GM12878 (cell line): ENCODE measurements around the gene ADAMTS16. TPM values are rescaled to one million over a fixed set of nuclear protein-coding genes. Genes with fewer than 3 reads are reported as not detected.

Source experiments
- KLF5 ChIP-seq: fragments of 450-650 bp; IDR thresholded peaks from 2 replicates; pipeline ENCODE4 v1.6.1; 2014; ENCODE audit warnings: mild to moderate bottlenecking; ENCODE audit not compliant: partially characterized antibody
- MLLT1 ChIP-seq: fragments of 450-650 bp; IDR thresholded peaks from 2 replicates; pipeline ENCODE4 v1.6.1; 2016; ENCODE audit warnings: mild to moderate bottlenecking
- MTA2 ChIP-seq: fragments of 450-650 bp; IDR thresholded peaks from 2 replicates; pipeline ENCODE4 v1.6.1; 2016; ENCODE audit warnings: low read depth, mild to moderate bottlenecking, moderate library complexity
- MYB ChIP-seq: fragments of 150-350 bp; IDR thresholded peaks from 2 replicates; pipeline ENCODE4 v1.6.1; 2014; ENCODE audit warnings: mild to moderate bottlenecking, low read depth, low read length, borderline replicate concordance
- NBN ChIP-seq: fragments of 450-650 bp; IDR thresholded peaks from 2 replicates; pipeline ENCODE4 v1.6.1; 2016
- NR2F1 ChIP-seq: fragments of 450-650 bp; conservative IDR thresholded peaks from 2 replicates; pipeline ENCODE4 v1.6.1; 2017; ENCODE audit warnings: mild to moderate bottlenecking
- STAT3 ChIP-seq: IDR thresholded peaks from 2 replicates; pipeline ENCODE4 v1.6.1; 2011; ENCODE audit warnings: low read depth, low read length, improper control_type of control experiment
- polyA plus RNA-seq, 11 experiments: library from polyadenylated mRNA; depleted of rRNA in 4 of 11; unstranded in 6 of 11; stranded (reverse) in 5 of 11; fragments of >200 nt; fragmentation: Nextera tagmentation in 4 of 11; fragmentation: Illumina TruSeq in 1 of 11; extraction: Ambion mirVana in 4 of 11; extraction: Trizol in 1 of 11; gene quantifications; 1 replicate in 1 of 11; 2 replicates in 10 of 11; pipeline versions ENCODE4 v1.2.1 to v1.2.3, GENCODE V29; 2011 to 2016; ENCODE audit warnings: inconsistent platforms in 2 of 11, missing spikeins in 2 of 11, low read depth in 1 of 11
- total RNA-seq, 4 experiments: library from RNA; depleted of rRNA in 3 of 4; stranded (reverse); fragments of >200 nt in 3 of 4; fragmentation: Illumina TruSeq in 1 of 4; extraction: Trizol in 1 of 4; gene quantifications; 2 replicates each; pipeline versions ENCODE4 v1.2.1 to v1.2.3, GENCODE V29; 2013 to 2021
- TF ChIP-seq, protein P1 (sequence below): fragments of 450-650 bp; IDR thresholded peaks from 2 replicates; pipeline ENCODE4 v1.6.1; 2016; ENCODE audit warnings: mild to moderate bottlenecking, moderate library complexity, borderline replicate concordance
- TF ChIP-seq, protein P2 (sequence below): fragments of 450-650 bp; formaldehyde crosslinking; IDR thresholded peaks from 2 replicates; pipeline ENCODE4 v1.4.0; 2022; ENCODE audit warnings: mild to moderate bottlenecking, moderate library complexity

Gene ADAMTS16
- total and polyA plus RNA-seq, 10 of the 15 experiments (the other 5 are each of a cell fraction or from before 2014, with no cell fraction given) = 0.04 TPM; not detected in 9

DNA sequence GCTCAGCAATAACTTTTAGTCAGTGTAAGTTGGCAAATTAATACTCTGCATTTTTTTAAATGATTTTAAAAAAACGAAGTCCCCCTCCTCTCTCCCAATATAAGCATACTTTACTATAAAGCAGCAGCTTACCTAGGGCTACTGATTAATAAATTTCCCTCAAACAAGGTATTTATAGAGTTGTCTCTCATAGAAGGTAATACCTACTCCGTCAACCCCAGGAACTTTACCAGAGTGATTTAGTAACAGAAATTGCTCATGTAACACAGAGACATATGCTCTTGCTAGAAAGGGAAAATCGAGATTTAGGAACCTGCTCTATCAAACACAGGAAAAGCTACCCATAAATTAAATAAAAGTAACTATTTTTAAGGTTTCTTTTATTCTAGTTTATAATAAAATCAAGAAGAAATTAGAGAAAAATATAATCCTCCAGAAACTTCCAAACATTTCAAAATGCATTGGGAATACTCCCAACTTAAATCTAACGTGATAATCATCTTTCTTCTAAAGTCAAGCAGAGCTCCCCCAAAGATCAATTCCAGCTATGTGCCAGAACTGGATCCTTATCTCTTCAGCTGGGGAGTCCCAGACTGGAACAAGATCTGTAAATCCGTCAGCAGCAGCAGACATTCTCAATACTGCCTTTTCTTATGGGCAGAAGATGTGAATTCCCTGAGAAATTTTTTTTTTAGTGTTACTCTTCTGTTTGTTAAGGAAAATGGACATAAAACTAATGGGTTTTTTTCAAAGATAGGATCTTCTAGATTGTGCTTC is 69.6 kb downstream of the ADAMTS16 start (continued):
- TF ChIP-seq, protein P1, sequence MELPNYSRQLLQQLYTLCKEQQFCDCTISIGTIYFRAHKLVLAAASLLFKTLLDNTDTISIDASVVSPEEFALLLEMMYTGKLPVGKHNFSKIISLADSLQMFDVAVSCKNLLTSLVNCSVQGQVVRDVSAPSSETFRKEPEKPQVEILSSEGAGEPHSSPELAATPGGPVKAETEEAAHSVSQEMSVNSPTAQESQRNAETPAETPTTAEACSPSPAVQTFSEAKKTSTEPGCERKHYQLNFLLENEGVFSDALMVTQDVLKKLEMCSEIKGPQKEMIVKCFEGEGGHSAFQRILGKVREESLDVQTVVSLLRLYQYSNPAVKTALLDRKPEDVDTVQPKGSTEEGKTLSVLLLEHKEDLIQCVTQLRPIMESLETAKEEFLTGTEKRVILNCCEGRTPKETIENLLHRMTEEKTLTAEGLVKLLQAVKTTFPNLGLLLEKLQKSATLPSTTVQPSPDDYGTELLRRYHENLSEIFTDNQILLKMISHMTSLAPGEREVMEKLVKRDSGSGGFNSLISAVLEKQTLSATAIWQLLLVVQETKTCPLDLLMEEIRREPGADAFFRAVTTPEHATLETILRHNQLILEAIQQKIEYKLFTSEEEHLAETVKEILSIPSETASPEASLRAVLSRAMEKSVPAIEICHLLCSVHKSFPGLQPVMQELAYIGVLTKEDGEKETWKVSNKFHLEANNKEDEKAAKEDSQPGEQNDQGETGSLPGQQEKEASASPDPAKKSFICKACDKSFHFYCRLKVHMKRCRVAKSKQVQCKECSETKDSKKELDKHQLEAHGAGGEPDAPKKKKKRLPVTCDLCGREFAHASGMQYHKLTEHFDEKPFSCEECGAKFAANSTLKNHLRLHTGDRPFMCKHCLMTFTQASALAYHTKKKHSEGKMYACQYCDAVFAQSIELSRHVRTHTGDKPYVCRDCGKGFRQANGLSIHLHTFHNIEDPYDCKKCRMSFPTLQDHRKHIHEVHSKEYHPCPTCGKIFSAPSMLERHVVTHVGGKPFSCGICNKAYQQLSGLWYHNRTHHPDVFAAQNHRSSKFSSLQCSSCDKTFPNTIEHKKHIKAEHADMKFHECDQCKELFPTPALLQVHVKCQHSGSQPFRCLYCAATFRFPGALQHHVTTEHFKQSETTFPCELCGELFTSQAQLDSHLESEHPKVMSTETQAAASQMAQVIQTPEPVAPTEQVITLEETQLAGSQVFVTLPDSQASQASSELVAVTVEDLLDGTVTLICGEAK = no peak
- no peak for TF ChIP-seq MTA2
- TF ChIP-seq MLLT1 = no peak
- TF ChIP-seq, protein P2, sequence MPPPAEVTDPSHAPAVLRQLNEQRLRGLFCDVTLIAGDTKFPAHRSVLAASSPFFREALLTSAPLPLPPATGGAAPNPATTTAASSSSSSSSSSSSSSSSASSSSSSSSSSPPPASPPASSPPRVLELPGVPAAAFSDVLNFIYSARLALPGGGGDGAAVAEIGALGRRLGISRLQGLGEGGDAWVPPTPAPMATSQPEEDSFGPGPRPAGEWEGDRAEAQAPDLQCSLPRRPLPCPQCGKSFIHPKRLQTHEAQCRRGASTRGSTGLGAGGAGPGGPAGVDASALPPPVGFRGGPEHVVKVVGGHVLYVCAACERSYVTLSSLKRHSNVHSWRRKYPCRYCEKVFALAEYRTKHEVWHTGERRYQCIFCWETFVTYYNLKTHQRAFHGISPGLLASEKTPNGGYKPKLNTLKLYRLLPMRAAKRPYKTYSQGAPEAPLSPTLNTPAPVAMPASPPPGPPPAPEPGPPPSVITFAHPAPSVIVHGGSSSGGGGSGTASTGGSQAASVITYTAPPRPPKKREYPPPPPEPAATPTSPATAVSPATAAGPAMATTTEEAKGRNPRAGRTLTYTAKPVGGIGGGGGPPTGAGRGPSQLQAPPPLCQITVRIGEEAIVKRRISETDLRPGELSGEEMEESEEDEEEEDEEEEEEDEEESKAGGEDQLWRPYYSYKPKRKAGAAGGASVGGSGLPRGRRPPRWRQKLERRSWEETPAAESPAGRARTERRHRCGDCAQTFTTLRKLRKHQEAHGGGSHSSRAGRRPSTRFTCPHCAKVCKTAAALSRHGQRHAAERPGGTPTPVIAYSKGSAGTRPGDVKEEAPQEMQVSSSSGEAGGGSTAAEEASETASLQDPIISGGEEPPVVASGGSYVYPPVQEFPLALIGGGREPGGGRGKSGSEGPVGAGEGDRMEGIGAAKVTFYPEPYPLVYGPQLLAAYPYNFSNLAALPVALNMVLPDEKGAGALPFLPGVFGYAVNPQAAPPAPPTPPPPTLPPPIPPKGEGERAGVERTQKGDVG = no peak
- TF ChIP-seq MYB = no peak
- no peak for TF ChIP-seq KLF5
- TF ChIP-seq NBN = no peak
- no peak for TF ChIP-seq STAT3
- no peak for TF ChIP-seq NR2F1
